GM21717 (cell line): ENCODE measurements around the gene FER.
A peak's percentile ranks its signal among the peaks of the same experiment; 100 is the strongest.
"Not testable (repeated sequence)": the region's sequence is repeated elsewhere in the genome, so short reads cannot be mapped to it uniquely, and the experiment has no call there.

ENCODE experiments used
- ATAC-seq: cut with Tn5 transposase; IDR thresholded peaks from one replicate; pipeline ENCODE4 v1.9.1; 2021; ENCODE audit warnings: mild to moderate bottlenecking, moderate library complexity; ENCODE audit not compliant: unreplicated experiment

Gene FER

GRCh38 chr5:108743846-108744245 is 3.9 kb upstream of the FER start:
- no peak for ATAC-seq

GRCh38 chr5:108747111-108747773 is 455 bp upstream of the FER start:
- no peak for ATAC-seq

GRCh38 chr5:108748401-108749127 is 867 bp downstream of the FER start:
- peak; percentile 98 for ATAC-seq

- peak; percentile 42 for ATAC-seq
These were observed 1.6 kb downstream of the FER start for GRCh38 chr5:108749128-108749861.

GRCh38 chr5:108753331-108753730 is 5.6 kb downstream of the FER start:
- ATAC-seq, result no peak

- no peak for ATAC-seq
These were observed 6.2 kb downstream of the FER start for GRCh38 chr5:108753877-108754276.

GRCh38 chr5:108760512-108760911 is 12.8 kb downstream of the FER start:
- ATAC-seq, result no peak

- no peak for ATAC-seq
These were observed 15.0 kb downstream of the FER start for GRCh38 chr5:108762660-108763059.

- ATAC-seq, result no peak
These were observed 15.7 kb downstream of the FER start for GRCh38 chr5:108763222-108763916.

- no peak for ATAC-seq
These were observed 17.9 kb downstream of the FER start for GRCh38 chr5:108765647-108766046.

- ATAC-seq, result not testable (repeated sequence)
These were observed 19.2 kb downstream of the FER start for GRCh38 chr5:108766916-108767315.

GRCh38 chr5:108769352-108769751 is 21.7 kb downstream of the FER start:
- ATAC-seq, result peak; percentile 79

GRCh38 chr5:108772626-108773025 is 24.9 kb downstream of the FER start:
- no peak for ATAC-seq

- ATAC-seq, result no peak
These were observed 25.6 kb downstream of the FER start for GRCh38 chr5:108773330-108773729.

GRCh38 chr5:108774079-108774478 is 26.4 kb downstream of the FER start:
- not testable (repeated sequence) for ATAC-seq

GRCh38 chr5:108777582-108777981 is 29.9 kb downstream of the FER start:
- not testable (repeated sequence) for ATAC-seq

- ATAC-seq, result not testable (repeated sequence)
These were observed 36.9 kb downstream of the FER start for GRCh38 chr5:108784577-108784976.

GRCh38 chr5:108786806-108787483 is 39.2 kb downstream of the FER start:
- no peak for ATAC-seq

GRCh38 chr5:108788142-108788541 is 40.4 kb downstream of the FER start:
- ATAC-seq, result no peak

- ATAC-seq, result no peak
These were observed 45.5 kb downstream of the FER start for GRCh38 chr5:108793207-108793606.

GRCh38 chr5:108794349-108794748 is 46.7 kb downstream of the FER start:
- ATAC-seq, result not testable (repeated sequence)
